Ishikawa (cell line): Measurements from ENCODE around the gene PLCL1.

Experiments
- CREB1 ChIP-seq: IDR thresholded peaks from 2 replicates; pipeline ENCODE4 v1.6.1; 2012; ENCODE audit warnings: low read depth
- EGR1 ChIP-seq: IDR thresholded peaks from 2 replicates; pipeline ENCODE4 v1.6.1; 2012
- EP300 ChIP-seq: IDR thresholded peaks from 2 replicates; pipeline ENCODE4 v1.6.1; 2012; ENCODE audit warnings: borderline replicate concordance
- RAD21 ChIP-seq: IDR thresholded peaks from 2 replicates; pipeline ENCODE4 v1.6.1; 2012; ENCODE audit warnings: low read depth
- TF ChIP-seq, protein P1 (sequence below): IDR thresholded peaks from 2 replicates; pipeline ENCODE4 v1.6.1; 2012; ENCODE audit warnings: low read depth, mild to moderate bottlenecking
- TF ChIP-seq, protein P2 (sequence below): IDR thresholded peaks from 2 replicates; pipeline ENCODE4 v1.6.1; 2012

DNA sequence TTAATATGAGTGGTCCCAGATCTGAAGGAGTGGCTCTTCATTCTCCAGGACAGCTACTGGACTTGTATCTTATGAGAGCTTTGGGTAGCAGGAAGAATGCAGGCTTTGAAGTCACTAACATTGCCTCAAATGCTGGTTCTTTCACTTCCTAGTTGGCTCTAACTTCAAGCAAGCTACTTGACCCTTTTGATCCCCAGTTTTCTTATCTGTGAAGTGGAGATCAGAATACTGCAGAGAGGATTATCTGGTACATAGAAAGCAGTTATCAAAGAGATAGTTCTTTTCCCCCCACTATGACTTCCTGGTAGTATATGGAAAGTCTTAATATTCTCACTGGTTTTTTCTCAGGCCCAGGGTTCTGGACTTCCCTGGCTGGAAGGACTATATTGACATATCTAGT lies 3.4 kb upstream of the PLCL1 start:
- TF ChIP-seq EP300: no peak
- TF ChIP-seq RAD21: no peak
- TF ChIP-seq, protein P1, sequence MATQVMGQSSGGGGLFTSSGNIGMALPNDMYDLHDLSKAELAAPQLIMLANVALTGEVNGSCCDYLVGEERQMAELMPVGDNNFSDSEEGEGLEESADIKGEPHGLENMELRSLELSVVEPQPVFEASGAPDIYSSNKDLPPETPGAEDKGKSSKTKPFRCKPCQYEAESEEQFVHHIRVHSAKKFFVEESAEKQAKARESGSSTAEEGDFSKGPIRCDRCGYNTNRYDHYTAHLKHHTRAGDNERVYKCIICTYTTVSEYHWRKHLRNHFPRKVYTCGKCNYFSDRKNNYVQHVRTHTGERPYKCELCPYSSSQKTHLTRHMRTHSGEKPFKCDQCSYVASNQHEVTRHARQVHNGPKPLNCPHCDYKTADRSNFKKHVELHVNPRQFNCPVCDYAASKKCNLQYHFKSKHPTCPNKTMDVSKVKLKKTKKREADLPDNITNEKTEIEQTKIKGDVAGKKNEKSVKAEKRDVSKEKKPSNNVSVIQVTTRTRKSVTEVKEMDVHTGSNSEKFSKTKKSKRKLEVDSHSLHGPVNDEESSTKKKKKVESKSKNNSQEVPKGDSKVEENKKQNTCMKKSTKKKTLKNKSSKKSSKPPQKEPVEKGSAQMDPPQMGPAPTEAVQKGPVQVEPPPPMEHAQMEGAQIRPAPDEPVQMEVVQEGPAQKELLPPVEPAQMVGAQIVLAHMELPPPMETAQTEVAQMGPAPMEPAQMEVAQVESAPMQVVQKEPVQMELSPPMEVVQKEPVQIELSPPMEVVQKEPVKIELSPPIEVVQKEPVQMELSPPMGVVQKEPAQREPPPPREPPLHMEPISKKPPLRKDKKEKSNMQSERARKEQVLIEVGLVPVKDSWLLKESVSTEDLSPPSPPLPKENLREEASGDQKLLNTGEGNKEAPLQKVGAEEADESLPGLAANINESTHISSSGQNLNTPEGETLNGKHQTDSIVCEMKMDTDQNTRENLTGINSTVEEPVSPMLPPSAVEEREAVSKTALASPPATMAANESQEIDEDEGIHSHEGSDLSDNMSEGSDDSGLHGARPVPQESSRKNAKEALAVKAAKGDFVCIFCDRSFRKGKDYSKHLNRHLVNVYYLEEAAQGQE: no peak
- TF ChIP-seq EGR1: no peak
- TF ChIP-seq, protein P2, sequence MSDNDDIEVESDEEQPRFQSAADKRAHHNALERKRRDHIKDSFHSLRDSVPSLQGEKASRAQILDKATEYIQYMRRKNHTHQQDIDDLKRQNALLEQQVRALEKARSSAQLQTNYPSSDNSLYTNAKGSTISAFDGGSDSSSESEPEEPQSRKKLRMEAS: no peak
- no peak for TF ChIP-seq CREB1
